ENCODE data around the gene RALBP1. TPM values are rescaled to one million over a fixed set of nuclear protein-coding genes. Genes with fewer than 3 reads are reported as not detected.
"Not testable (repeated sequence)": the region's sequence is repeated elsewhere in the genome, so short reads cannot be mapped to it uniquely, and the experiment has no call there.

RALBP1 gene
- total and polyA plus RNA-seq, 12 donors = 22.5 to 59.9 (median 44.8) TPM

- no peak for DNase-seq
- intact Hi-C loops (cut with DNase I) = no loop called here
- Histone ChIP-seq H3K36me3 (replicated peaks in 1 of 2) (no peaks in the 10 kb centered on the region), H3K9me3 (replicated peaks in 1 of 3) (no peaks in the 10 kb centered on the region), H3K27me3 (no peaks in the 10 kb centered on the region), H3K4me3 (no peak overlapping the region), H3K27ac (no peak overlapping the region), H3K4me1 (replicated peaks in 1 of 2) (no peaks in the 10 kb centered on the region)
- WGBS, 4 donors = 90 to 93% (median 92%) methylated on average over 6 of the region's 6 CpGs
- TF ChIP-seq CTCF (IDR thresholded peaks at IDR 0.05) = no peak
- TF ChIP-seq POLR2A (IDR thresholded peaks at IDR 0.05) = no peak
Observed at GRCh38 chr18:9428862-9429661, 46.3 kb upstream of the RALBP1 start.

DNA sequence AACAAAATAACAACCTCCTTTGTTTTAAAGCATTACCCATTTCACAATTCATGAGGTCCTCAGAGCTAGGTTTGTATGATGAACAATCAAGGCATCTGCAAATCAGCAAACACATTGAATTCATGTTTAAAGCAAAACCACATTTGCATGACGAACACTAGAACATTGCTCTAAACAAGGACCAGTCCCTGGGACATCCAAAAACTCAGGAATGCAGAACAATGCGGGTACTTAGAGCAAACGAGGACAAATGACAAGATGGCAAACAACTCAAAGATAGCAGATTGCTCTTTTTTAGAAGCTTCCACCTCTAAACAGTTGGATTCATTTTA is 45.7 kb upstream of the RALBP1 start:
- no peak overlapping the region for H3K27ac ChIP-seq
- H3K4me1 ChIP-seq (replicated peaks in 1 of 2) = no peaks in the 10 kb centered on the region
- H3K4me3 ChIP-seq = no peak overlapping the region
- DNase-seq = no peak
- H3K9me3 ChIP-seq (replicated peaks in 1 of 3) = no peaks in the 10 kb centered on the region
- 45 to 60% (median 47%) methylated on average over 3 of the region's 3 CpGs for WGBS, 4 donors
- TF ChIP-seq POLR2A (IDR thresholded peaks at IDR 0.05) = no peak
- TF ChIP-seq CTCF (IDR thresholded peaks at IDR 0.05) = no peak
- intact Hi-C loops (cut with DNase I) = no loop called here
- H3K27me3 ChIP-seq = no peaks in the 10 kb centered on the region
- no peaks in the 10 kb centered on the region for H3K36me3 ChIP-seq (replicated peaks in 1 of 2)

GRCh38 chr18:9430315-9430714 is 45.0 kb upstream of the RALBP1 start:
- H3K27me3 ChIP-seq; H3K9me3 ChIP-seq (replicated peaks in 1 of 3); DNase-seq; H3K27ac ChIP-seq; H3K36me3 ChIP-seq (replicated peaks in 1 of 2); intact Hi-C loops (cut with DNase I); H3K4me1 ChIP-seq (replicated peaks in 1 of 2); H3K4me3 ChIP-seq: not testable (repeated sequence)
- WGBS, 4 donors = 90 to 93% (median 91%) methylated on average over 21 to 22 of the region's 22 CpGs

- H3K4me3 ChIP-seq = no peak overlapping the region
- TF ChIP-seq CTCF (IDR thresholded peaks at IDR 0.05) = no peak
- TF ChIP-seq POLR2A (IDR thresholded peaks at IDR 0.05) = no peak
- no peaks in the 10 kb centered on the region for H3K36me3 ChIP-seq (replicated peaks in 1 of 2)
- intact Hi-C loops (cut with DNase I) = no loop called here
- H3K4me1 ChIP-seq (replicated peaks in 1 of 2) = no peaks in the 10 kb centered on the region
- H3K9me3 ChIP-seq (replicated peaks in 1 of 3) = no peaks in the 10 kb centered on the region
- no peak overlapping the region for H3K27ac ChIP-seq
- WGBS, 4 donors = 87 to 94% (median 90%) methylated on average over 6 of the region's 6 CpGs
- DNase-seq = no peak
- no peaks in the 10 kb centered on the region for H3K27me3 ChIP-seq
Observed at GRCh38 chr18:9431296-9431695, 44.0 kb upstream of the RALBP1 start.

DNA sequence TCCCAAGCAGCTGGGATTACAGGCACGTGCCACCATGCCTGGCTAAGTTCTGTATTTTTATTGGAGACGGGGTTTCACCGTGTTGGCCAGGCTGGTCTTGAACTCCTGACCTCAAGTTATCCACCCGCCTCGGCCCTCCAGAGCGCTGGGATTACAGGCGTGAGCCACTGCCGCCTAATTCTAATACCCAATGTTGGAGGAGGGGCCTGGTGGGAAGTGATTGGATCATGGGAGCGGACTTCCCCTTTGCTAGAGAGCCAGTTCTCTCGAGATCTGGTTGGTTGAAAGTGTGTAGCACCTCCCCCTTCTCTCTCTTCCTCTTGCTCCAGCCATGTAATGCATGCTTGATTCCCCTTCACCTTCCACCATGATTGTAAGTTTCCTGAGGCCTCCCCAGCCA is 42.2 kb upstream of the RALBP1 start:
- 89 to 91% (median 90%) methylated on average over 7 to 10 of the region's 10 CpGs for whole genome bisulfite sequencing, 4 donors
- H3K4me1 ChIP-seq (replicated peaks in 1 of 2); DNase-seq; H3K27me3 ChIP-seq; H3K36me3 ChIP-seq (replicated peaks in 1 of 2); intact Hi-C loops (cut with DNase I); H3K27ac ChIP-seq; H3K4me3 ChIP-seq; H3K9me3 ChIP-seq (replicated peaks in 1 of 3): not testable (repeated sequence)

Measured in adrenal gland (tissue), 12 donors.